SH-SY5Y (cell line): ENCODE results near the gene TTC33.

Experiments used
- GATA2 ChIP-seq: IDR thresholded peaks from 2 replicates; pipeline ENCODE4 v1.6.1; 2011; ENCODE audit warnings: mild to moderate bottlenecking, low read depth, low read length
- GATA3 ChIP-seq: IDR thresholded peaks from 2 replicates; pipeline ENCODE4 v1.6.1; 2011; ENCODE audit warnings: low read depth, mild to moderate bottlenecking, low read length, moderate library complexity

GRCh38 chr5:40714001-40714400, 41.8 kb downstream of the TTC33 start:
- TF ChIP-seq GATA2 (no peak), GATA3 (no peak)
